Body of pancreas (tissue), 4 donors: ENCODE measurements around the gene ADK.

ENCODE experiments used
- POLR2A ChIP-seq, 3 donors: fragments of 450-650 bp; IDR thresholded peaks; one replicate each; pipeline ENCODE4 v1.6.1; 2016; ENCODE audit warnings: antibody characterized with exemption in 3 of 3, mild to moderate bottlenecking in 2 of 3
- TF ChIP-seq, protein P1 (sequence below), 7 experiments: fragments of 450-650 bp in 4 of 7; fragments of 200-600 bp in 3 of 7; sonication (generic) in 3 of 7; IDR thresholded peaks; one replicate each; pipeline ENCODE4 v1.5.1; 2016 to 2019; ENCODE audit warnings: antibody characterized with exemption in 7 of 7

DNA sequence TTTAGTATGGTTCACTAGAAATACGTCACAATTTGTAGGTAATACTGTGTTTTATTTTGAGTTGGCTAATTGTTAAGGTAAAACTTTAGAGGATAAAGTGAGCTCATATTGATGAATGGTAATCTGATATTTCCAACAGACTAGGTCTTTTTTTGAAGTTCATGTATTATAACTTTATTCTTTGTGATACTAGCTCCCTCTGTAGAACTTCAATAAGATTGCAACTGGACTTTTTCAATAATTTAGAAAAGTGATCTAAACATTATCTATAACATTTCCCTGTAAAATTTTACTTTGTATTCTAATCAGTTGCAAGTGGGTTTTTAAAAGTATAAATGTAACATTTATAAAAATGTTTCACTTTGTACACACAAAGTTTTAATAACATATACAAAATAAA lies 83.5 kb downstream of the ADK start:
- TF ChIP-seq POLR2A (IDR thresholded peaks at IDR 0.05): no peak
- TF ChIP-seq, protein P1, sequence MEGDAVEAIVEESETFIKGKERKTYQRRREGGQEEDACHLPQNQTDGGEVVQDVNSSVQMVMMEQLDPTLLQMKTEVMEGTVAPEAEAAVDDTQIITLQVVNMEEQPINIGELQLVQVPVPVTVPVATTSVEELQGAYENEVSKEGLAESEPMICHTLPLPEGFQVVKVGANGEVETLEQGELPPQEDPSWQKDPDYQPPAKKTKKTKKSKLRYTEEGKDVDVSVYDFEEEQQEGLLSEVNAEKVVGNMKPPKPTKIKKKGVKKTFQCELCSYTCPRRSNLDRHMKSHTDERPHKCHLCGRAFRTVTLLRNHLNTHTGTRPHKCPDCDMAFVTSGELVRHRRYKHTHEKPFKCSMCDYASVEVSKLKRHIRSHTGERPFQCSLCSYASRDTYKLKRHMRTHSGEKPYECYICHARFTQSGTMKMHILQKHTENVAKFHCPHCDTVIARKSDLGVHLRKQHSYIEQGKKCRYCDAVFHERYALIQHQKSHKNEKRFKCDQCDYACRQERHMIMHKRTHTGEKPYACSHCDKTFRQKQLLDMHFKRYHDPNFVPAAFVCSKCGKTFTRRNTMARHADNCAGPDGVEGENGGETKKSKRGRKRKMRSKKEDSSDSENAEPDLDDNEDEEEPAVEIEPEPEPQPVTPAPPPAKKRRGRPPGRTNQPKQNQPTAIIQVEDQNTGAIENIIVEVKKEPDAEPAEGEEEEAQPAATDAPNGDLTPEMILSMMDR (IDR thresholded peaks at IDR 0.05): peak in 6 of 7 experiments; percentile 21 to 53 (median 42)
